Measurements from ENCODE around the gene ANKZF1.

Gene ANKZF1

DNA sequence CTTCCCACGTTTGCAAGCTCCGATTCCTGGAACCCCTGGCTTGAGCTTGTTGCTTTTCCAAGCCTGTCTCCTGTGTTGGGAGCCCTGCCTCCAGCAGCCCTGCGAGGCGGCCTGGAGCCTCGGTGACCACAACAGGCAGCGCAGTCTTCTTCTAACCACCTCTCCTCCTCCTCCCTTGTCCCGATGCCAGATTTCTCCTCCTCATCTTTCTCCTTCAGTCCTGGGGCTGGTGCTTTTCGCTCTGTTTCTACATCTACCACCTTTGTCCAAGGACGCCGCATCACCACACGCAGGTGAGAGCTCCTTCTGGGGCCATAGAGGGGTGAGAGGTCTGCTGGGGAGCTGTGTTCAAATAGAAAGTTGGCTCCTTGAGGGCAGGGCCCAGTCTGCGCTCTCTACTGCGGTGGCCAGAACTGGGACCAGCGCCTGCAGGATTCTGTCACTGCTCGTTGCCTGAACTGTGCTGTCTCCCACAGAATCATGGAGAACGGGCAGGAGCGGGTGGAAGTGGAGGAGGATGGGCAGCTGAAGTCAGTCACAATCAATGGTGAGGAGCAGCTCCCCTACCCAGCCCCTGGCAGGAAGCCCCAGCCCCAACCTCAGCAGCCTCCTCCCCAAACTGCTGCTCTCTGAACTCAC lies 53.5 kb downstream of the ANKZF1 start:
- DNase-seq, result no peak

DNA sequence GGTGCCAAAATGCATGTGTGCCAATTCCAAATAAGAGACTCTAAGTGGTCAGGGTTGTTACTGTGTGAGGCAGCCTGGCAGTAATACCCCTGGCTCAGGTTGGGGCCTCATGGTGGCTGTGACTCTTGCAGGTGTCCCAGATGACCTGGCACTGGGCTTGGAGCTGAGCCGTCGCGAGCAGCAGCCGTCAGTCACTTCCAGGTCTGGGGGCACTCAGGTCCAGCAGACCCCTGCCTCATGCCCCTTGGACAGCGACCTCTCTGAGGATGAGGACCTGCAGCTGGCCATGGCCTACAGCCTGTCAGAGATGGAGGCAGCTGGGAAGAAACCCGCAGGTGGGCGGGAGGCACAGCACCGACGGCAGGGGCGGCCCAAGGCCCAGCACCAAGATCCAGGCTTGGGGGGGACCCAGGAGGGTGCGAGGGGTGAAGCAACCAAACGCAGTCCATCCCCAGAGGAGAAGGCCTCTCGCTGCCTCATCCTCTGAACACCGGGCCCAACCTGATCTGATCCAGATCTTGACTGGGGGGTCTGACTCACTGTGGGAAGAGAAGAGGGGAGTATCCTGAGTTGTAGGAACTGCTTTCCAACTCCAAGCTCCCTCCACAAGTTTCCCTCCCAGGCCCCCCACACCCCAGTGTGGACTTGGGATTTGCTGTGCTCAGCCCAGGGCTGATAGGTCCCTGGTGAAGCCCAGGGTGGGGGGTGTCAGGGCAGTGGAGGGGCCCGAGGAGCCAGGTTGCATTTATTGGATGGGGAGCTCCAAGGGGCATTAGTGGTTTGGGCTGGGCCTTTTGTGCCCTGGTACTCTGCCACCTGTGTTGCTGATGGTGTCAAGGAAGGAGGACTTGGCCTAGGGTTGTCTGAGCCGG lies 55.1 kb downstream of the ANKZF1 start:
- DNase-seq, result no peak

DNA sequence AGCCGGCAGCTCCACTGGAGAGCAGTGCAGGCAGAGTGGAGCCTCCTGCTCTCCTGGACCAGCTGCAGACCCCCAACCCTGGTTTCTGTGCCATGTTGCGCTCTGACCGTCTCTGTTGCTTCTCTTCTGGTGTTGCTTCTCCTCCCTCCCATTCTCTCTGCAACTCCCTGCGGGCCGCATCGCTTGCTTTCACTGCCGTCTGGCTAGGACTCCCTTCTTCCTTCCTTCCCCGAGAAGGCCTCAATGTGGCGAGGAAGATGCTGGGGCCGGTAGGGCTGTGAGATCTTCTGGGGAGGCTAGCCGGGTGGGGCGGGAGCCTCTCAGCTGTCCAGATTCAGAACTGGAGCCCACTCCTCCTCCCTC lies 55.7 kb downstream of the ANKZF1 start:
- no peak for DNase-seq

GRCh38 chr2:219285894-219286425 lies 56.4 kb downstream of the ANKZF1 start:
- no peak for DNase-seq
